HK-2 (cell line): ENCODE results near the gene TM9SF1.
A peak's percentile ranks its signal among the peaks of the same experiment; 100 is the strongest.

ENCODE experiments used
- DNase-seq: peaks from one replicate; pipeline ENCODE4 v3.0.0-alpha.2; 2018; ENCODE audit not compliant: unreplicated experiment

Gene TM9SF1

DNA sequence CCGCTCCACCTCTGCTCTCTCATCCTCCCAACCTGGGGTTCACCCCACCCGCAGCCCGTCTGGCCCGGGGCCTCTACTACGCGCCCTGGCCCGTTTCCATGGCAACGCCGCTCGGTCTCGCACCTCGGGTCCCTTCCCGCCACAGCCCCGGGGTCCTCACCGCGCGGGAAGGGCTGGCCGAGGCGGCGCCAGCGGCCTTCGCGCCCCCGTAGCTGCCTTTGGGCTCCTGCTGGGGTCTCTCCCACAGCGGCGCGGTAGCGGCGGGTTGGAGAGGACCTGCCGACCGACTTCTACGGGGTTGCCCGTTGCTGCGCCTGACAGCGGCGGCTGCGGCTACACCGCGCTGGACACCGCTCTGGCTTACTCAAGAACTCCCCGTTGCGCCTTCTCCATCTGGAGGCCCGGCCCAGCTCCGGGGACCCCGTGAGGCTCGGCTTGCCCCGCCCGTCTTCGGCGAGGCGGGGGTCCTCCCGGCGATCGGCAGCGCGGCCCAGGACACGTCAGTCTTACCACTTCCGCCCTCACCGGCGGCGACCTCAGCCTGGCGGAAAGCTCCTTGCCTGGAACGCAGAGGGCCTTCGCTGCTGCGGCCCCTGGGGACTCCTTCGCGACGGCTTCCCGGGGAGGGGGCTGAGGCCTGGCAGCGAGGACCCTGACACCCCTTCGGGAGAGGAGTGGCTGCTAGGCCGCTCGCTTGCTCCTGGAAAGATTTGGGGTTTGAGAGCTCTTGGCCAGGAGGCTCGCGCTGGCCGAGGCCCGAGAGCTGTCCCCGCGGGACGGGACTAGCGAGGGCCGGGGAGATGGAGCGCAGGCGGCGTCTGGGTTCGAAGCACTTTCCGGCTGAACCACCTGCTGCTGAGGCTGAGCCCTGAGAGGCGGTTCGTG is at the start of gene TM9SF1:
TSS of gene TM9SF1 (minus strand) at position 256 of the 885 bp plus-strand sequence. CDS start 422 bp downstream, outside the sequence.
- DNase-seq, result peak; percentile 85

- peak; percentile 65 for DNase-seq
Measured at GRCh38 chr14:24243336-24243836, 48.1 kb upstream of the TM9SF1 start.

DNA sequence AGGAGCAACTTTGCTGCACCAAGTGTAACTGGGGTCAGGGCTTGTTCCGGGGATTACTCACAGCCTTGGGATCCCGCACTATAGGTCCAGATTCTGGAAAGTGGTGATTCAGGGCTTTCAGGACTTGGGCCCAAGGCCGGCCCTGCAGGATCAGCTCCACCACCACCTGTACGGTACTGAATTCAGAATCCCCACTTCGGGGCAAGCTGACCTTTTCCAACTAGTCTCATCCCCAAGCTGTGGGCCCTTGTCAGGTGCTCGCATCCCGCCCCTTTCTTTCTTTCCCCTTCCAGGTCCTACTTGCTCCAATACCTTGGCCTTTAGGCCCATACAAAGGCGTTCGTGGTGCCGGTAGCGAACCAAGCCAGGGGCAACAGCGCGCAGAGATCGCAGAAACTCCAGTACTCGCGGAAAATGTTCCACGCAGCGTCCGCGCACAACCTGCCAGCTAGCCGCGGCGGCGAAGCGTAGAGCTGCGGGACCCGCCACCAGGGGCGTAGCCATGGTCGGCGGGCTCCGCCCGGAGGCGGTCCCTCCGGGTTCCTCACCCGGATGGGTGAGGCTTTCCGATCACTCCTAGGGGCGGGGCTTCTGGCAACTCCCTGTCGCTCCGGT is 46.7 kb upstream of the TM9SF1 start:
- DNase-seq, result peak; percentile 91

DNA sequence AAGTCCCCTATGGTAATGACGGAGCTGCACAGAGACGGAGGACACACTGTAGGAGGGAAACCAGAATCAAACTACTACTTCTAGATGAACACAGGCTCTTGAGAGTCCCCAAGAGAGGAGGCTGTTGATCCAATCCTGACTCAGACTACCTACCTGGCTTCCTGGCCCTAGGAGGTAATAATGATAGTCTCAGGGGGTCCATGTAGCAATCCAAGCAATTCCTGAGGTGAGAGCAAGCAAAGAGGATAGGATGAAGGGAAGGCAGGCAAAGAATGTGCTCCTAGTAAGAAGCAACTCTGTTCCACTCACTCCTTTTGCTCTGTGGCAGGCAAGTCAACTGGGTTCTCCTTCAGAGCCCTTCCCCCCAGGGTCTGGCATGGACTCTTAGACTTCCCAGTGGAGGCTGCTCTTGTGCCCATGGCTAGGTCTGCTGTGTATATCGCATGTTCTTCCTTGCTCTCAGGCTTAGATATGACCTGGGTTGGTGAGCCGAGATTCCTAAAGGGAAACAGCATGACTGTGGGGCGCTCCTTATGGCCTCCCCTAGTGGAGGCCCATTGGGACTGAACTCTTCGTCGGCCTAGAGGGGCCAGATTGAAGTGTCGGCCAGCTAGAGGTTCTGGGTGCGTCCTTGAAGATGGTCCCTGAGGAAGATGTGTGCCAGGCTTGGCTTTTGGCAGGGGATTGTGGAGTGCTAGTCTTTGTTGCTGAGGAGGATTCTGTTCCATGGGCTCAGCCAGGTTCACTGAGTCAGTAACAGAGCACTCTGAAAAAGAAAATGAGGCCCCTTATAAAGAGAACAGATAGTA is 45.1 kb upstream of the TM9SF1 start:
- DNase-seq, result no peak

DNA sequence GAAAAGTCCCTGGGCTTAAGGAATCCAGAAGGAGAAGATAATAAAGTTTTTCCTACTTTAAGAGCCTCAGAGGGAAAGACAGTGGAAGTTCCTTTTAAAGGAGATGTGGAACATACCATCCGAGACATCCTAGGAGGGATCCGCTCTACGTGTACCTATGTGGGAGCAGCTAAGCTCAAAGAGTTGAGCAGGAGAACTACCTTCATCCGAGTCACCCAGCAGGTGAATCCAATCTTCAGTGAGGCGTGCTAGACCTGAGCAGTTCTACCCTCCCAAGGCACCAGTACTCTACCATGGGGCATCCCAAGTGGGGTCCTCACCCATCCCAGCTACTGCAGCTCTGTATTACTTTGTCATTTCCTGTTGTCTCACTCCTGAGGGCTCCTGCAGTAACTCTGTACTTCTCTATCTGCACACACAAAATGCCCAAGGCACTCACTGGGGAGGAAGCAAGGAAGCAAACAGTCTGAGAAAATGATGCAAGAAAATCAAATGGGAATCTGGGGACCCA is 43.3 kb upstream of the TM9SF1 start:
- DNase-seq, result no peak

- DNase-seq, result no peak
Measured at GRCh38 chr14:24238123-24238522, 42.9 kb upstream of the TM9SF1 start.

DNA sequence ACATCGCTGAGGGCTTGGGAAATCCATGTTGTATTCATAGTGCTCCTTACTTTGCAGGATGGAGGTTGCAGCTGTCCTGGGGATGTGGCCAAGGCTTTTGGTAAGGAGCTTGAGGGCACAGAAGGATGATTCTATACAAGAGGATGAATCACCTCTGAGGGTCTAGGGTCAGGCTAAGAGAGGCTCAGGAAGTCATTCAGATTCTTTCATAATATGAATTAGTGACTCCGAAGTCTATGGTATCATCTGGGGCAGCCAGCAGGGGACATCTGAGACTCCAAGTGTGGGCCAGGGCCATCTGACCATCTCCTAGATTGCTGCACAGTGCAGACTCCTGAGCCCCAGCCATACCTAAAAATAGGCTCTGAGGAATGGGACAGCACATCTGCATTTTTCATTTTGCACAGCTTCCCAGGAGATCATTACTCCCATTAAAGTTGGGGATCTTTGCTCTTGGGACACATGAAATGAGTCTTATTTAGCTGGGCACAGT is 42.3 kb upstream of the TM9SF1 start:
- no peak for DNase-seq

DNA sequence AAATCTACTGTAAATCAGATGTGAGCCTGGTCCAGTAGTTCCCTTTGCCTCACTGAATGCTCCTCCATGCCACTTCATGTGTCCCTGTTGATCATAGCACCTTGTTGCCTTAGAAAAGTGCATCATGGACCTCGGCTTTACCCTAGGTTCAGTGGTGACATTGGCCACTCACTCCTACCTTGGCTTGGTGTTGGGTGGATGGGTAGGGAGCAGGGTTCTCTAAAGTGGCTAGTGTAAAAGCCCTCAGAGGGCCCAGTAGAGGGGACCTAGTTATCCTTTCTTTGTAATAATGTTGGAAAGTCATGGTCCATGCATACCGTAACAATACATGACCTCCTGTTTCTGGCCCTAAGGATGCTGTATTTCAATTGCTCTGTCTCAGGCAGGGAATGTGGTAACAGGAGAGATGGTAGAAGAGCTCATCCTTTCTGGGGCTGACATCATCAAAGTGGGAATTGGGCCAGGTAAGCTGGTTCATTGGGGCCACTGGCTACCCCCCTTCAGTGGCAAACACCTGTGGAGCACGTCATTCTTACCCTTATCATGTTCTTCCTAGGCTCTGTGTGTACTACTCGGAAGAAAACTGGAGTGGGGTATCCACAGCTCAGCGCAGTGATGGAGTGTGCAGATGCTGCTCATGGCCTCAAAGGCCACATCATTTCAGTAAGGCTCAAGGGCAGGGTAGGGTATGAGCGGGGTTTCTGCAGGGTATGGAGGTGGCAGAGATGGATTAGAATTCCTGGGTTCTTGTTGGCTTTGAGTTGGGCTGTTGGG is 41.6 kb upstream of the TM9SF1 start:
- DNase-seq, result no peak

- no peak for DNase-seq
Measured at GRCh38 chr14:24235804-24236688, 40.8 kb upstream of the TM9SF1 start.

DNA sequence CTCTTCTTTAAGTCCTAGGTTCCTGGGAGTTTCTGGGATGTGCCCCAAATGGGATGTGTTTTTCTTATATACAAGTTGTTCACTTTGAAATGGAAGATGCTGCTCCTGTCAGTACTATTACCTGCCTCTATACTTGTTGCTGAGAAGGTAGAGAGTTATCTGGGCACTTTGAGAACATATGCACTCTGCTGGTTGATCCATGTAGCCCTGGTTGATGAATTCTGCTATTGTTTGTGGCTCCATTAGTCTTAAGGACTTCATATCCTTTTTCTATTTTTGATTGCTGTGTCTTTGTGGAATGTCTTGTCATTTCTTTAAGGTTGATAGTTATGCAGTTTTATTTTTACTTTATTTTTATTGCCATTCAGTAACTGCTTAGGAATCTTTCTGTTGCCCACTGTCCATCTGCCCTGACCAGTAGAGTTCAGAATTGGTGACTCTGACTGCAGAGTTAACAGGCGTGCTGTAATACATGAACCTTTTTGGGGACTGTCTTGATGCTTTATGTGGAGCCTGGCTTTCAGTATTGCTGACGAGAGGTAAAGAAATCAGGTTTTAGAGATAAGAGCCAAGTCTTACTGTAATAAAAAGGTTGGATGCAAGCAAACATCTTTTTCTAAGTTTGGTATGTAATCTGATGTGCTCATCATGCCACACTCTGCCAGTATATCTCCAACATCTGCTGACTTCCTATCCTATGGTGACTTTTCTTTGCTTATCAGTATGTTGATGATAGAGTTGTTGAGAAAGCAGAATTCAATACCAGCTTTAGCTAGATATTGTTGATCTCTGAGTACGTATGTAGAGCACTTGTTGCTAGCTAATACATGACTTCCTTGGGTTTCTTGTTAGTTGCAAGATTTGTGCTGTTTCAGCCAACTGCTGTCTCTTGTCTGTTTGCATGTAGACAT is 39.1 kb upstream of the TM9SF1 start:
- no peak for DNase-seq

DNA sequence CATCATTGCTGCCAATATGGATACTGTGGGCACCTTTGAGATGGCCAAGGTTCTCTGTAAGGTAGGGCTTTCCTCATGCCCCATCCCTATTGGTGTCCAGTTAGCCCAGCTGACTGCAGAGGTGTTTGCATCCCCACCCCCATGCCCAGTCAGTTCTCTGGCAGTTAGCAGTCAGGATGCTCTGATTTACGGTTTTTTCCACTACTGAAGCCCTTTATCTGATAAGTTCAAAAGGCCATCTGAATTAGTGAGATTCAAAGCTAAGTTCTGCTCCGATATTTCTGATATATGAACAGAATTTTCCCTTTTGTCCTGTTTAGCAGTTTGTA is 38.3 kb upstream of the TM9SF1 start:
- DNase-seq, result no peak

DNA sequence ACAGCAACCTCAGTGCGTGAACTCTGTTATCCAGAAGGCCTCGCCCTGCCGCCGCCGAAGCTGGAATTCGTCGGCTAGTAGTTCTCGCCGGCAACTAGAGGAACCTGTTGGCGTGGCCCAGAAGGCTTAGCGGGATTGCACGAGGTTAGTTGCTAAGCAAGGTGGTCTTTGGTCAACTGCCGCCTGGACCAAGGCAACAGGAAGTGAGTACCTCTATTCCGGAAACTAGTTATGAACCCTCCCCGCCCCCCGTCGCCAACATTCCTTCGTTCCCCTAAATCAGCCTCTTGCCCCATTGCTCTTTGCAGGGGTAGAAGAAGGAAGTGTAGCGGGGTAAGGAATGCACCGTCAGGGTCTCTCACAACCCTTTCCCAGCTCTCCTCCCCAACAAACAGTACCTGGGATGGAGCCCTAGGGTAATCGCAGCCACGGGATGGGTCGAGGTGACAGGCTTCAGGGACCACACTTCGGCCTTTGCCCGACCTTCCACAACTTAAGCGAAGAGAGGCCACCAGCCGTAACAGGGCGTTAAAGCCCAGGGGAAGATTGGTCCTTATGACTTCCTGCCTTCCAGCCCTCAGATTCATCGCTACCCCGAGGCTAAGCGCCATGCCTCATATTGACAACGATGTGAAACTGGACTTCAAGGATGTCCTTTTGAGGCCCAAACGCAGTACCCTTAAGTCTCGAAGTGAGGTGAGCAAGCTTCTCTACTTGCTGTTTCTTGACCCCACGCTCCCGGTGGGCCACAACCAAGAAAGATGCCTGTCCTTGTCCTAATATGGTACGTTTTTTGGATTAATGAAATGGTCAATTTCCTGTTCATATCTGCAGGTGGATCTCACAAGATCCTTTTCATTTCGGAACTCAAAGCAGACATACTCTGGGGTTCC is 37.6 kb upstream of the TM9SF1 start, which contains the start of gene GMPR2:
TSS of gene GMPR2 (plus strand) at position 285 of the 893 bp plus-strand sequence. CDS start at position 610, 325 bp downstream.
- DNase-seq, result no peak

DNA sequence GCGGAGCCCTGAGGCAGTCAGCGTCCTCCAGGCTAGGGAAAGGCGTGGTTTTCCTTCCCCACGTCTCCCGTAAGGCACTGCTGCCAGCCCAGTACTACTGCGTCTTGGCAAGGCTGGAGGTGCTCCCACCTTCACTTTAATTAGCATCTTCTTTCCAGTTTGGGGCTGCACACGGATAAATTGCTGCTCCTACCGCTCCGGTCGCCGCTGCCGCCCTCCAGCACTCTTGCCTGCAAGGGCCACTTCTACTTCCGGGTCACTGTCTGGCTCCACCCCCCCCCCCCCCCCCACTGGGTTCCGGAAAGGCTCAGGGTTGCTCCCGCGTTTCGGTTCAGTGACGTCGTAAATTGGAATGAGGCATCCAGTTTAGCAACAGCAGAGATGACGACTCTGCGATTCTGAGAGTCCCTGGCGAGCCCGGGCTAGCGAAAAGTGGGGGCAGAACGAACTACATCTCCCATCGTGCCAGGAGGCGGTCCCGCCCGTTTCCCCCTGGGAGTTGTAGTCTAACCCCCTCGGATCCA is 36.9 kb upstream of the TM9SF1 start, which contains the start of gene NEDD8:
TSS of gene NEDD8 (minus strand) at position 247 of the 524 bp plus-strand sequence. CDS start at position 147, 100 bp downstream.
- DNase-seq, result peak; percentile 88

DNA sequence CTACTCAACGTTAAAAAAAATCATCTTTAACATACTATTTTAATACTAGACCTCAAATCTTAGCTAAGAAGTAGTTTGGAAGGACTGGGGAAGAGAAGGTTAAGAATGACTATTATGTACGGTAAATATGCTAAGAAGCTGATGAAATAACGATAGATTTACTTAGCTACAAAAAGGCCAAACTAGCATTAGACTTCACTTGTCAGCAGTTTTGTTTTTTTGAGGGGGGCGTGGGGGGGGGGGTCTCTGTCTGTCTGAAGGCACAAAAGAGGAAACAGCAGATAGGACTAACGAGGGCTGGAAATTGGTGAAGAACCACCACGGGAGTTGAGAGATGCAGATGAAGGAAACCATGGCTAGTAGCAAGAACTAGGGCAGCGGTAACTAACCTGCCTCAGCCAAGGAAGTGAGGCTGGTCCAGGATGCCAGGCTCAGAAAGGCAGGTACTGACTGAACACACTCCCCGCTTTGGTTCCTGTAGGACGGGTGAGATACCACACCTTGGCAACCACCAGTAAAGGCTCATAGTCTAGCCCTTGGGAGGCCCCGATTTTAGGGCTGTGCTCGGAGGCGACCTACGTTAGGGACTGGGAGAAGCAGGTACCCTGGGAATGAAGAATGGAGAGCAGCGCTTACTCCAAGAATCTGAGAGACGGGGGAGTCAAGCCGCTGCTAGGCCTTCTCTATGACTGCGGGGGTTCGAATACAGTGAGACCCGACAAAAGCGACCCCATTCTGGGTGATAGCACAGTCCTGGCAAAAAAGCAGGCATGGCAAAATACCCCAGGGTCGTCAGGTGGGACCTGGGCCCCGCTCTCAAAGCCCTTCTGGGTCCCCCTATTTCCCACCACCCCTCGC is 36.3 kb upstream of the TM9SF1 start:
- DNase-seq, result no peak

DNA sequence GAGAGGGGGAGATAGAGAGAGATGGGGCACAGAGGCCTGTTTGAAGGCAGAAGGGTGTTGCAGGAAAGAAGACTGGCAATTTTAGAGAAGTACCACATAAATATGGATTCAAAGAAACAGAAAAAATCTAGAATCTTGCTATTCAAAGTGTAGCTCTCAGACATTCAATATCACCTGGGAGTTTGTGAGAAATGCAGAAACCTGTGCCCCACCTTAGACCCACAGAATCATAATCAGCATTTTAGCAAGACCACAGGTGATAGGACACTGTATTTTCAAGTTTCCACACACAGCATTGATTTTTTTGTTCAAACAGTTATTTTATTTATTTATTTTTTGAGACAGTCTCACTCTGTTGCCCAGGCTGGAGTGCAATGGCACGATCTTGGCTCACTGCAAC is 33.7 kb upstream of the TM9SF1 start:
- no peak for DNase-seq

DNA sequence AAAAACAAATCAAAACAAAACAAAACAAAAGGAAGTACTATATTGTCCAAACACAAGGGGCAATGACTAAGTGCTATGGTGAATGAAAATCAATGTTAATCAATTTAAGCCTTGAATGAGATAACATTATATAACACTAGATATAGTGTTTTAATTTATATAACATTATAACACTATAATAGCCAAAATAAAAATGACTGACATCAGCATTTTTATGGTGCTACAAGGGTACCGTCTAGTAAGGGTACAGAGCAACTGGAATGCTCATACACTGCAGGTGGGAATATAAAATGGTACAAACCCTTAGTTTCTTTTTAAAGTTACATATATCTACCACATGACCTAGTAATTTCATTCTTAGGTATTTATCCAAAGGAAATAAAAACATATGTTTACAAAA is 31.2 kb upstream of the TM9SF1 start:
- DNase-seq, result no peak
